ENCODE data around the gene EFCAB14. TPM values are rescaled to one million over a fixed set of nuclear protein-coding genes. Genes with fewer than 3 reads are reported as not detected.

EFCAB14 gene
- total and polyA plus RNA-seq, 2 donors (not counting 3 experiments of a cell fraction or from before 2014, with no cell fraction given): 30.0 to 81.7 TPM

DNA sequence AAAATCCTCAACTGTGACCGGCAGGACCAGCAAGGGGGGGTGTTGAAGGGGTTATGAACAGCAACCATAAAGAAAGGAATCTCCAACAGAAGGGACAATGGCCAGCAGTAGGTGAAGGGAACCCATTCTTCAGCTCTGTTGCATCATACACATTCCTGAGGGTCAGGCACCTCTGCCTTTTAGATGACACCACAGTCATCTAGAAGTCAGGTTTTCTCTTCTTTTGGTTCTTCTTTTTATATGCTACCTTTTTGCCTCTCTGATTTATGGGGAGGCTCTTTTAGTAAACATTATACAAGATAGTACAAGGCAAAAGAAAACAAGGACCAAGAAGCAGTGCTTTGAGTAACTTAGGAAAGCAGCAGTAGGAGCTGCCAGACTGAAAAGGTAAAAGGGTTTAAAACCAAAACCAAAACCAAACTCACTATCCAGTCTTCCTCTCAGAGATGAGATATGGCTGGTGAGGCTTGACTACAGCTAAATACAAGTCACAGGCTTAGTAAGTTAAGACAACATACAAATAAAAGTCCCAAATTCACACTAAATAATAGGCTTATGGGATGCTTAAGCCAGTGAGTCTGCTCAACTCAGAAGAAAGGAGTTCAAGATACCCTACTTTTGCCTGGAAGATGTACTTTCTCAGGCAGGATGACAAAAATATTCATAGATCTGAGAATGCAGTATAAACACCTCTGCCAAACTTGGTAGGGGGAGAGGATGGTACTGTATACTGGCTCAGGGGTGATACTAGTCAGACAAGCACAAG lies 43.2 kb downstream of the EFCAB14 start:
- CTCF ChIA-PET: interaction anchor here (1.1 to 3.6 kb wide), 3 partner anchors 9 to 49 kb away, joined by 3 to 12 read pairs (median 7); no protein-coding TSS in a partner anchor
- TF ChIP-seq, protein P1, sequence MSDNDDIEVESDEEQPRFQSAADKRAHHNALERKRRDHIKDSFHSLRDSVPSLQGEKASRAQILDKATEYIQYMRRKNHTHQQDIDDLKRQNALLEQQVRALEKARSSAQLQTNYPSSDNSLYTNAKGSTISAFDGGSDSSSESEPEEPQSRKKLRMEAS (IDR thresholded peaks at IDR 0.05; ENCODE audit: insufficient read depth, insufficient read length): no peak
- no peak for TF ChIP-seq MYC (IDR thresholded peaks at IDR 0.05; ENCODE audit: low read depth, low read length)
- TF ChIP-seq GATA2 (IDR thresholded peaks at IDR 0.05; ENCODE audit: insufficient read depth, insufficient read length, low read depth, low read length): no peak
- no peak for TF ChIP-seq POLR2AphosphoS5 (IDR thresholded peaks at IDR 0.05; ENCODE audit: insufficient read depth, low read depth, low read length)
- TF ChIP-seq, protein P2, sequence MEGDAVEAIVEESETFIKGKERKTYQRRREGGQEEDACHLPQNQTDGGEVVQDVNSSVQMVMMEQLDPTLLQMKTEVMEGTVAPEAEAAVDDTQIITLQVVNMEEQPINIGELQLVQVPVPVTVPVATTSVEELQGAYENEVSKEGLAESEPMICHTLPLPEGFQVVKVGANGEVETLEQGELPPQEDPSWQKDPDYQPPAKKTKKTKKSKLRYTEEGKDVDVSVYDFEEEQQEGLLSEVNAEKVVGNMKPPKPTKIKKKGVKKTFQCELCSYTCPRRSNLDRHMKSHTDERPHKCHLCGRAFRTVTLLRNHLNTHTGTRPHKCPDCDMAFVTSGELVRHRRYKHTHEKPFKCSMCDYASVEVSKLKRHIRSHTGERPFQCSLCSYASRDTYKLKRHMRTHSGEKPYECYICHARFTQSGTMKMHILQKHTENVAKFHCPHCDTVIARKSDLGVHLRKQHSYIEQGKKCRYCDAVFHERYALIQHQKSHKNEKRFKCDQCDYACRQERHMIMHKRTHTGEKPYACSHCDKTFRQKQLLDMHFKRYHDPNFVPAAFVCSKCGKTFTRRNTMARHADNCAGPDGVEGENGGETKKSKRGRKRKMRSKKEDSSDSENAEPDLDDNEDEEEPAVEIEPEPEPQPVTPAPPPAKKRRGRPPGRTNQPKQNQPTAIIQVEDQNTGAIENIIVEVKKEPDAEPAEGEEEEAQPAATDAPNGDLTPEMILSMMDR (IDR thresholded peaks at IDR 0.05; ENCODE audit: extremely low read depth in 1 of 2, insufficient read depth in 1 of 2, low read depth in 1 of 2, low read length in 2 of 2): no peak
- TF ChIP-seq POLR2A (IDR thresholded peaks at IDR 0.05; ENCODE audit: low read depth, low read length): no peak
- TF ChIP-seq EZH2 (IDR thresholded peaks at IDR 0.05; ENCODE audit: borderline replicate concordance, low read depth, low read length, severe bottlenecking): no peak
- no peak for TF ChIP-seq FOS (IDR thresholded peaks at IDR 0.05; ENCODE audit: borderline replicate concordance, insufficient read depth, low read length)
- no peak for TF ChIP-seq JUN (IDR thresholded peaks at IDR 0.05; ENCODE audit: borderline replicate concordance, insufficient read depth, insufficient read length, low read depth)
- H3K9ac ChIP-seq (replicated peaks; ENCODE audit: extremely low read depth, insufficient read depth, low read length): no peak overlapping the region
- peaks cover 0 to 16% of the 10 kb centered on the region in 2 experiments for H3K36me3 ChIP-seq (ENCODE audit: control insufficient read depth in 2 of 2, extremely low read depth in 1 of 2, insufficient read depth in 2 of 2, low read length in 2 of 2)
- H3K4me2 ChIP-seq (ENCODE audit: insufficient read depth, low read length): no peak overlapping the region
- H3K9me3 ChIP-seq (replicated peaks; ENCODE audit: control insufficient read depth, insufficient read depth, low read length): no peaks in the 10 kb centered on the region
- POLR2A ChIA-PET: no interaction called here
- H3K79me2 ChIP-seq (ENCODE audit: control insufficient read depth, insufficient read depth, low read length): no peaks in the 10 kb centered on the region
- H4K20me1 ChIP-seq (replicated peaks; ENCODE audit: control insufficient read depth, extremely low read depth, insufficient read depth, low read length): no peaks in the 10 kb centered on the region
- dilution Hi-C loops (cut with MboI; ENCODE audit: extremely low pct_ligation_motif_present, low sequenced_read_pairs) (no loop called here), intact Hi-C loops (cut with micrococcal nuclease) (no loop called here)
- no TSS peak for BruUV-seq (replicated peaks)
- DNase-seq (ENCODE audit: low read depth, low spot score) (no peak), FAIRE-seq (no peak)
- peaks cover 2% of the 10 kb centered on the region for H3K4me1 ChIP-seq (ENCODE audit: control insufficient read depth, extremely low read depth, insufficient read depth, low read length)
- no peak overlapping the region for H3K4me3 ChIP-seq (replicated peaks in 1 of 3; ENCODE audit: insufficient read depth in 1 of 3, low read depth in 1 of 3, low read length in 3 of 3)
- H3K9me1 ChIP-seq (replicated peaks; ENCODE audit: control insufficient read depth, extremely low read depth, insufficient read depth, low read length): no peaks in the 10 kb centered on the region
- no peak overlapping the region for H3K27ac ChIP-seq (ENCODE audit: insufficient read depth, low read depth, low read length)
- no peaks in the 10 kb centered on the region for H3K27me3 ChIP-seq (ENCODE audit: control insufficient read depth in 2 of 2, insufficient read depth in 2 of 2, low read length in 2 of 2)
- H2AFZ ChIP-seq (ENCODE audit: low read depth, low read length): no peak overlapping the region

Data from endothelial cell of umbilical vein (primary cell).